ENCODE results near the gene ZBTB7B. TPM values are rescaled to one million over a fixed set of nuclear protein-coding genes. Genes with fewer than 3 reads are reported as not detected.

Gene ZBTB7B
- total RNA-seq, 2 donors from 2014 or later: 30.3 to 53.4 TPM

DNA sequence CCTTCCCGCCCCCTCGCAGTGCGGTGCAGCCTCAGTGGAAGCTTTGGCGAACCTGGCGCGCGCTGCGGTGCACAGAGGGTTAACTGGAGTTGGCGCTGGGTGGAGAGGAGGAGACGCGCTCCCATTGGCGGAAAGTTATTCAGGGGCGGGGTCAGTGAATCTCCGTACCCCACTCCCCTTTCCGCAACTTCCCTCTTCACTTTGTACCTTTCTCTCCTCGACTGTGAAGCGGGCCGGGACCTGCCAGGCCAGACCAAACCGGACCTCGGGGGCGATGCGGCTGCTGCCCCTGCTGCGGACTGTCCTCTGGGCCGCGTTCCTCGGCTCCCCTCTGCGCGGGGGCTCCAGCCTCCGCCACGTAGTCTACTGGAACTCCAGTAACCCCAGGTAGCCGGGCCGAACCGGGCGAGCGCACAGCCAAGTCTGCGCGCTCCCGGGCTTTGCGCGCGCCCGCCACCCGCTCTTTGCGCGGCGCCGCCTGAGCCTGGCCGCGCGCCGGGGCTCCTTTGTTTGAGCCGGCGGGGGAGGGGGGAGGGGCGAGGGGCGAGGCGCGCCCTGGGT lies 61.0 kb downstream of the ZBTB7B start, which contains the start of gene EFNA4:
EFNA4 (plus strand) TSS at position 191 of the 561 bp plus-strand sequence; CDS start at position 275, 84 bp downstream.
- H3K27me3 ChIP-seq: no peaks in the 10 kb centered on the region
- DNase-seq (ENCODE audit: low spot score): peak; percentile 88
- TF ChIP-seq, protein P1, sequence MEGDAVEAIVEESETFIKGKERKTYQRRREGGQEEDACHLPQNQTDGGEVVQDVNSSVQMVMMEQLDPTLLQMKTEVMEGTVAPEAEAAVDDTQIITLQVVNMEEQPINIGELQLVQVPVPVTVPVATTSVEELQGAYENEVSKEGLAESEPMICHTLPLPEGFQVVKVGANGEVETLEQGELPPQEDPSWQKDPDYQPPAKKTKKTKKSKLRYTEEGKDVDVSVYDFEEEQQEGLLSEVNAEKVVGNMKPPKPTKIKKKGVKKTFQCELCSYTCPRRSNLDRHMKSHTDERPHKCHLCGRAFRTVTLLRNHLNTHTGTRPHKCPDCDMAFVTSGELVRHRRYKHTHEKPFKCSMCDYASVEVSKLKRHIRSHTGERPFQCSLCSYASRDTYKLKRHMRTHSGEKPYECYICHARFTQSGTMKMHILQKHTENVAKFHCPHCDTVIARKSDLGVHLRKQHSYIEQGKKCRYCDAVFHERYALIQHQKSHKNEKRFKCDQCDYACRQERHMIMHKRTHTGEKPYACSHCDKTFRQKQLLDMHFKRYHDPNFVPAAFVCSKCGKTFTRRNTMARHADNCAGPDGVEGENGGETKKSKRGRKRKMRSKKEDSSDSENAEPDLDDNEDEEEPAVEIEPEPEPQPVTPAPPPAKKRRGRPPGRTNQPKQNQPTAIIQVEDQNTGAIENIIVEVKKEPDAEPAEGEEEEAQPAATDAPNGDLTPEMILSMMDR (IDR thresholded peaks at IDR 0.05): no peak
- peaks cover 21% of the 10 kb centered on the region for H3K36me3 ChIP-seq
- peak within 1 kb of the TSS; percentile 75 to 83 for H3K4me3 ChIP-seq
- peaks cover 0 to 33% of the 10 kb centered on the region in 2 donors for H3K4me1 ChIP-seq
- peak within 1 kb of the TSS; percentile 79 to 88 for H3K27ac ChIP-seq
- no peaks in the 10 kb centered on the region for H3K9me3 ChIP-seq

DNA sequence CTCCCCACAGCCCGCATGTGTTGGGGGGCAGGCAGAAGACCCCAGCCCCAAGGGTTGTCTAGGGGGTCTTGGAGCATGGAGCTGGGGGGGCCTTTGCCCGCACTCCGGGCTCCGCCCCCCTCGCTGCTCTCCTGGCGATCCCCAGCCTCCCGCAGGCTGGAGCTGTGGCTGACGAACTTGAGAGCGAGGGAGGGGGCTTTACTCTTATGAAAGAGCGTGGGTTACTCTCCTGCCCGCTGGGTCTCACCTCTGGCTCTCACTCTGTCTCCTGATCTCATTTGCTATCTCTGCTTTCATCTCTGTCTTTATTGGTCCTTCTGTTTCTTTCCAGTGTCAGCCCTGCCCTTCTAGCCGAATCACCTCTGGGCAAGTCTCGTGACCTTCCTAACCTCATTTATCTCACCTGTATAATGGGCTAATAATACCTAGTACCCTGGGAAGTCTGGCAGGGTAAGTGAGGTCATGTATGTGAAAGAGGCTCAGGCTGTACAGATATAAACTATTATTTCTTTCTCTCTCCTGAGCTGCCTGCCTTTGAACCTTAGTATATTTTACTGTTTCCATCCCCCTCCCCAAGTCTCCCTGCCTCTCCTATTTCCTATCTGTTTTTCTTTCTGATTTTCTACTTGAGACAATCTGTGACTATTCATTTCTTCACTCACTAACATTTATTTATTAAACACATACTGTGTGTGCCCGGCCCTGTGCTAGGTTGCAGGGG lies 61.7 kb downstream of the ZBTB7B start:
- peak overlapping the region; percentile 75 to 83 for H3K4me3 ChIP-seq
- H3K4me1 ChIP-seq: peaks cover 0 to 33% of the 10 kb centered on the region in 2 donors
- H3K27me3 ChIP-seq: no peaks in the 10 kb centered on the region
- H3K27ac ChIP-seq: peak overlapping the region; percentile 79 to 88
- peaks cover 15% of the 10 kb centered on the region for H3K36me3 ChIP-seq
- TF ChIP-seq, protein P1 (IDR thresholded peaks at IDR 0.05): no peak
- H3K9me3 ChIP-seq: no peaks in the 10 kb centered on the region
- no peak for DNase-seq (ENCODE audit: low spot score)

DNA sequence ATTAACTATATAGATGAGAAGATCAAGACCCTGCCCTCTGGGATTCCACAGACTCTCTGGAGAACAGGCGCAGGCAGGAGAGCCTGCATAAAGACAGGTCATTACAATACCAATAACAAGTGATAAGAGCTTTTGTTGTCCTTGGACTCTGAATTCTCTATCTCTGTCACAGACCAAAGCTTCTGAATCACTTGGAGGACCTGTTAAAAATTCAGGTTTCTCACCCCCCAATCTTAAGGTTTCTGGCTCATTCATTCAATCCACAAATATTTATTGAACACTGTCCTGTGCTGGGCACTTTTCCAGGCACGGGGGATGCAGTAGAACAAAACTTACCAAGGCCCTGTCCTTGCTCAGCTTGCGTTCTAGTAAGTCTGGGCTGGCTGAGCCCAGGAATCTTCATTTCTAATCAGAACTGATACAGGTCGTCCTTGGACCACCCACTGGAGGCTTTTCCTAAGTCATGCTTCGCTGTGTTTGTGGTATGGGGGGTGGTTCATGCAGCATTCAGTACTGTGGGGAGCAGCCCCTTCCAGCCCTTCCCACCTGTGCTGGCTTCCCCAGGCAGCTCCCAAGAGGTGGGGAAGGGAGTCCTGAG lies 62.3 kb downstream of the ZBTB7B start:
- DNase-seq (ENCODE audit: low spot score): no peak
- Histone ChIP-seq H3K27ac (no peak overlapping the region), H3K27me3 (no peaks in the 10 kb centered on the region), H3K4me1 (peaks cover 0 to 33% of the 10 kb centered on the region in 2 donors), H3K36me3 (peaks cover 10% of the 10 kb centered on the region), H3K9me3 (no peaks in the 10 kb centered on the region), H3K4me3 (no peak overlapping the region)
- TF ChIP-seq, protein P1 (IDR thresholded peaks at IDR 0.05): no peak

DNA sequence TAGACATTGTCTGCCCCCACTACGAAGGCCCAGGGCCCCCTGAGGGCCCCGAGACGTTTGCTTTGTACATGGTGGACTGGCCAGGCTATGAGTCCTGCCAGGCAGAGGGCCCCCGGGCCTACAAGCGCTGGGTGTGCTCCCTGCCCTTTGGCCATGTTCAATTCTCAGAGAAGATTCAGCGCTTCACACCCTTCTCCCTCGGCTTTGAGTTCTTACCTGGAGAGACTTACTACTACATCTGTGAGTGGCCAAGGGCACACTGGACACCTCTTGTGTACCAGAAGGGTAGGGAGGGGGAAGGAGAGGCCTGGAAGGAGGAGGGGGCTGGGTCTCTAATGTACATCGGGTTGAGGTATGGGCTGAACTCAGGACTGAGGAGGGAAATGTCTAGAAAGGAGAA lies 64.2 kb downstream of the ZBTB7B start:
- TF ChIP-seq, protein P1 (IDR thresholded peaks at IDR 0.05): no peak
- no peaks in the 10 kb centered on the region for H3K27me3 ChIP-seq
- H3K36me3 ChIP-seq: no peaks in the 10 kb centered on the region
- no peak overlapping the region for H3K27ac ChIP-seq
- DNase-seq (ENCODE audit: low spot score): no peak
- peaks cover 0 to 40% of the 10 kb centered on the region in 2 donors for H3K4me1 ChIP-seq
- H3K9me3 ChIP-seq: no peaks in the 10 kb centered on the region
- no peak overlapping the region for H3K4me3 ChIP-seq

Small RNA genes lying within 50 kb of the gene (microRNA-seq; reads per million reads assigned to microRNA genes)
- gene MIR4258 (ENCODE audit: borderline number of aligned reads in 2 of 2, borderline replicate concordance in 1 of 2): 0 reads per million in 2 donors

Other genes starting within 250 kb of the ZBTB7B start
- 1 to 10 TPM; 3.9 to 4.4 TPM for gene KCNN3, start 132.5 kb upstream of the ZBTB7B start, total RNA-seq
- 10 to 100 TPM; 15.7 to 21.2 TPM for gene PMVK, start 66.1 kb upstream of the ZBTB7B start, total RNA-seq
- 100 to 1,000 TPM in 1 of 2 donors, 10 to 100 TPM in 1; 81.4 to 101 TPM for gene PBXIP1, start 46.7 kb upstream of the ZBTB7B start, total RNA-seq
- gene PYGO2, start 41.0 kb upstream of the ZBTB7B start, total RNA-seq: 10 to 100 TPM; 13.9 to 18.4 TPM
- gene SHC1, start 32.1 kb upstream of the ZBTB7B start, total RNA-seq: 10 to 100 TPM; 69.5 to 80.5 TPM
- gene CKS1B, start 28.1 kb upstream of the ZBTB7B start, total RNA-seq: 10 to 100 TPM; 20.0 to 23.8 TPM
- gene FLAD1, start 19.5 kb upstream of the ZBTB7B start, total RNA-seq: 10 to 100 TPM; 19.5 to 24.8 TPM
- gene LENEP, start 9.2 kb upstream of the ZBTB7B start, total RNA-seq: not detected
- not detected for gene DCST2, start 31.0 kb downstream of the ZBTB7B start, total RNA-seq
- not detected for gene DCST1, start 31.0 kb downstream of the ZBTB7B start, total RNA-seq
- 10 to 100 TPM; 64.6 to 96.7 TPM for gene ADAM15, start 48.5 kb downstream of the ZBTB7B start, total RNA-seq
- gene EFNA4, start 60.9 kb downstream of the ZBTB7B start, total RNA-seq: 1 to 10 TPM; 2.2 to 3.5 TPM
- 1 to 10 TPM in 1 of 2 donors, not detected in 1; 3.2 TPM for gene EFNA3, start 76.0 kb downstream of the ZBTB7B start, total RNA-seq
- gene EFNA1, start 125.1 kb downstream of the ZBTB7B start, total RNA-seq: 10 to 100 TPM; 24.8 to 41.4 TPM
- gene SLC50A1, start 133.1 kb downstream of the ZBTB7B start, total RNA-seq: 1 to 10 TPM; 3.7 to 10.0 TPM
- gene DPM3, start 137.7 kb downstream of the ZBTB7B start, total RNA-seq: 10 to 100 TPM; 46.5 to 47.8 TPM
- 100 to 1,000 TPM; 124 to 147 TPM for gene KRTCAP2, start 170.5 kb downstream of the ZBTB7B start, total RNA-seq
- under 1 TPM in 1 of 2 donors, not detected in 1; 0.20 TPM for gene TRIM46, start 171.0 kb downstream of the ZBTB7B start, total RNA-seq
- 10 to 100 TPM; 10.9 to 11.2 TPM for gene THBS3, start 205.1 kb downstream of the ZBTB7B start, total RNA-seq
- 10 to 100 TPM; 16.2 to 27.0 TPM for gene MTX1, start 205.9 kb downstream of the ZBTB7B start, total RNA-seq